HG03354 (cell line): ENCODE measurements around the gene NOL11.
"Not testable (repeated sequence)": the region's sequence is repeated elsewhere in the genome, so short reads cannot be mapped to it uniquely, and the experiment has no call there.

ENCODE experiments used
- ATAC-seq: cut with Tn5 transposase; IDR thresholded peaks from one replicate; pipeline ENCODE4 v1.9.1; 2021; ENCODE audit warnings: mild to moderate bottlenecking; ENCODE audit not compliant: unreplicated experiment, poor library complexity, severe bottlenecking

Gene NOL11

DNA sequence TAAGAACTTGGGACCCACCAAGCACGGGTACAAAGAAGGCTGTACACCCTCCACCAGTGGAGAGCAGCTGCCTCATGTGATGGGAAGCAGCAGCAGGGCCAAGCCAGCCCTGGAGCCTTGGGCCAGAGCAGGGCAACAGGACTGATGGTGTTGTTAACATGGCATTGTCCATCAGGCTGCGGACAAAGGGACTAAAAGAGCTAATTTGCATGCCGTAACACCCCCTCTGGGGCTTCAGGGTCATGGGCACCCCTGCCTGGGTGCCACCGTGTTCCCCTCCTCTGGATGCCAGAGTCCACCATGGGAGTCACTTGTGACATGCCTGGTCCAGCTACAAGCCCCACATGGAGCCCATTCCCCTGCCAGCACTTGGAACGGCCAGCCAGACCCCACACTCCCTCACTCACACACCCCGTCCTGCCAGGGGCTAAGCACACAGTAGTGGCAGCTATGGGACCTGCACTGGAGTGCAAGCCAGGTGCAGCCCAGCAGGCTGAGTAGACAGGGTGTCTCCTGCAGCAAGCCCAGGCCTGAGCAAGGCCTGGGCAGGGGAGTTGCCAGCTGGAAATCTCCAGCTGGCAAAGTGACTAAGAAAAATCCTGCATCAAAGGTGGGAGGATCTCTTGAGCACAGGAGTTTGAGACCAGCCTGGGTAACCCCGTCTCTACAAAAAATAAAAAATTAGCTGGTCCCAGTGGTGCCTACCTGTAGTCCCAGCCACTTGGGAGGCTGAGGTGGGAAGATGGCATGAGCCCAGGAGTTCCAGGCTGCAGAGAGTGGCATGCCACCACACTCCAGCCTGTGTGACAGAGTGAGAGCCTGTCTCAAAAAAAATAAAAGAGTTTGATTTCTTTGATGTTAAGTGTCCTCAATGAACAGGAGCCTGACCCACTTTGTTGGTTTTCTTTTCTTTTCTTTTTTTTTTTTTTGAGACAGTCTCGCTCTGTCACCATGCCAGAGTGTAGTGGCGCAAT is 33.7 kb downstream of the NOL11 start:
- no peak for ATAC-seq

DNA sequence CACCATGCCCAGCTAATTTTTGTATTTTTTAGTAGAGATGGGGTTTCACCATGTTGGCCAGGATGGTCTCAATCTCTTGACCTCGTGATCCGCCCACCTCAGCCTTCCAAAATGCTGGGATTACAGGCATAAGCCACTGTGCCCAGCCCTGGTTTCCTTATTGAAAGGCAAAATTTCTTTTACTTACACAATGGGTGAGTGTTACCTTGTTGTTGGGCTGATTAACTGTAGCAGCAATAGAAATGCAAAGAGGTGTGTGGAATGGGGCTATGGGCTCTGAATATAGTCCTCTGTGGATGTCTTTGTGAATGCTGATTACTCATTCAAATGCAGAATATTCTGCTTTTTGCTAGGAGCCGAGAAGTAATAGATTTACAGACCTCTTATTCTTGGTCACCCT is 34.4 kb downstream of the NOL11 start:
- ATAC-seq, result not testable (repeated sequence)

DNA sequence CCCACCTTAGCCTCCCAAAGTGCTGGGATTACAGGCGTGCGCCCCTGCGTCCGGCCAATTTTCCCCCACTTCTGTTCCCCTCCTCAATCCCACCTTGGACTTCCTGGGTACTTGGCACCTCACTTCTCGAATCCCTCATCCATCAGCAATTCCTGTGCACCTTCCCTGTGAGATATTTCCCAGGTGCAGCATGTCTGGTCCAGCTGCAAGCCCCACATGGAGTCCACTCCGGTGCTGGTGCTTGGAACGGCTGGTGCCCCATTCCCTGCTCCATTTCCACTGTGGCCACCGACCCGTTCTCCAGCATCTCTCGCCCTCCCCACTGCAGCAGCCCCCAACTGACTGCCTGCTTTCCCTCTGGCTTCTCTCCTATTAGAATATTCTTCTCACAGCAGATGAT is 35.3 kb downstream of the NOL11 start:
- ATAC-seq, result no peak

DNA sequence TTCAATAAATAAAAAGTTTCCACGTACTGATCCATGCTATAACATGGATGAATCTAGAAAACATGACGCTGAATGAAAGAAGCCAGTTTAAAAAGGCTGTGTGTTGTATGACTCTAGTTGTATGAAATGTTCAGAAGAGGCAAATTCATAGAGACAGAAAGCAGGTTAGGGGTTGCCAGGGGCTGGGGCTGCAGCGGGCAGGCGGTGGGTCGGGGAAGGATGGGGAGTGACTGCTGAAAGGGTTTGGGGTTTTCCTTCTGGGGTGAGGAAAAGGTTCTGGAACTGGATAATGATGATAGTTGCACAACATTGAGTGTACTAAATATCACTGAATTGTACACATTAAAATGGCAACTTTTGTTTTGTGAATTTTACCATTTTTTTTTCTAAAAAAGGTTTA is 36.3 kb downstream of the NOL11 start:
- no peak for ATAC-seq

DNA sequence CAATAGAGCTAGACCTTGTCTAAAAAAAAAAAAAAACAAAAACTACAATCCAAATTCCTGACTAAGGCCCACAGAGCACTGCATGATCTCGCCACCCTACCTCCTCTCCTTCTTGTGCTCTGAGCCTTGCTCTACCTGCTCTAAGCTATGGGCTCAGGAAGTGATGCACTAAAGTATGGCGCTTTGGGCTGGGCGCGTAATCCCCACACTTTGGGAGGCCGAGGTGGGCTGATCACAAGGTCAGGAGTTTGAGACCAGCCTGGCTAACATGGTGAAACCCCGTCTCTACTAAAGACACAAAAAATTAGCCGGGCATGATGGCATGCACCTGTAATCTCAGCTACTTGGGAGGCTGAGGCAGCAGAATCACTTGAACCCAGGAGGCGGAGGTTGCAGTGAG is 37.0 kb downstream of the NOL11 start:
- not testable (repeated sequence) for ATAC-seq

DNA sequence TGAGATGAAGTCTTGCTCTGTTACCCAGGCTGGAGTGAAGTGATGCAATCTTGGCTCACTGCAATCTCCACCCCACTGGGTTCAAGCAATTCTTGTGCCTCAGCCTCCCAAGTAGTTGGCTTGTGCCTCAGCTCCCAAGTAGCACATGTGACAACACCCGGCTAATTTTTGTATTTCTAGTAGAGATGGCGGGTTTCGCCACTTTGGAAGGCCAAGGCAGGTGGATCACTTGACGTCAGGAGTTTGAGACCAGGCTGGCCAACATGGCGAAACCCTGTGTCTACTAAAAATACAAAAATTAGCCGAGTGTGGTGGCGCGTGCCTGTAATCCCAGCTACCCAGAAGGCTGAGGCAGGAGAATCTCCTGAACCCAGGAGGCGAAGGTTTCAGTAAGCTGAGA is 39.0 kb downstream of the NOL11 start:
- not testable (repeated sequence) for ATAC-seq

DNA sequence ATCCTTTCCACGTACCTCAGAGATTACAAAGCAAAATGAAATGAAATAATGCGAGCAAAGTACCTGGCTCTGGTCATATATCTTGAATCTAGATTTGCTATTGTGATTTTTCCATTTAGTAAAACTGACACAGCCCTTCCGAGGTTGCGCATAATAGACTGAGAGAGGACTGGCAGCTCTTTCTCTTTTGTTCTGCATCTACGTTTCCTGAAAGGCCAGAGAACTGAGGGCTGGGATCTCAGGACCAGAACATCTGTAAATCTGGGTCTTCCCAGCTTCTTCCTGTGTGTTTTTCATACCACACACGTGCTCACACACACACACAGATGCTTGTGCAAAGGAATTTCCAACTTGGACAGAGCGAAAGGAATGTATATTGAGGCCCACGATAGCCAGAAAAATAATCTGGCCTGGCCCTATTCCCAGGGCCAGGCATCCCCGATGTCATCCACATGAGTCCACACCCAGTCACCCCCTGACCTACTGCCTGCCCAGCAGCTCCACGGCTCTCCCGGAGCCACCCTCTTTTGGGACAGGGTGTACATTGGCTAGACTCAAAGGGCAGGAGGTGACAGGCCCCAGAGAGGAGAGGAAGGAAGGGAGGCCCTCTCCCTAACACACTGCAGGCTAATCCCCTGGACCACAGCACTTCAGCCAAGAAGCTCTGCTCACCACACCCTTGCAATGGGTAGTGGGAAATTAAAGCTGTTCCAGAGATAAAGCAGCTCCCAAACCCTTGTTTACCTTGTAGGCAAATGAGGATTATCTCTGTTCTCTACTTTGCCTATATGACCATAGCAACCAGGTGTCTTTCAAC is 41.8 kb downstream of the NOL11 start:
- no peak for ATAC-seq

DNA sequence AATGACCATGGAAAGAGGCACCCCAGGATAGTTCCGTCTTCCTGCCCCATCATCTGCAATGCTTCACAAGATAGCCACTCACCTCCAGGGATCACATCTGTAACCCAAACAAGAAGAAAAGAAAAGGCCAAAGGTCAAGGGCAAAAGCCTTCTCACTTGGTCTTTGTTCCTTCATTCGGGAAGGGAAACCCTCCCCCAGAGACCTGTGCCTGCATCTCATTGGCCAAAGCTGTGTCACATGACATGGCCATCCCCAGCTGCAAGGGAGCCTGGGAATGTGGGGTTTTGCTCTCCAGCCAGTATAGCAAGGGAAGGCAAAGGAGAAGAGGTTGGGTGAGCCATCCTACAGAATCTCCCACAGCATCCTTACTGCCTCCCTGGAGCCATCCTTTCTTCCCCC is 47.9 kb downstream of the NOL11 start:
- no peak for ATAC-seq

DNA sequence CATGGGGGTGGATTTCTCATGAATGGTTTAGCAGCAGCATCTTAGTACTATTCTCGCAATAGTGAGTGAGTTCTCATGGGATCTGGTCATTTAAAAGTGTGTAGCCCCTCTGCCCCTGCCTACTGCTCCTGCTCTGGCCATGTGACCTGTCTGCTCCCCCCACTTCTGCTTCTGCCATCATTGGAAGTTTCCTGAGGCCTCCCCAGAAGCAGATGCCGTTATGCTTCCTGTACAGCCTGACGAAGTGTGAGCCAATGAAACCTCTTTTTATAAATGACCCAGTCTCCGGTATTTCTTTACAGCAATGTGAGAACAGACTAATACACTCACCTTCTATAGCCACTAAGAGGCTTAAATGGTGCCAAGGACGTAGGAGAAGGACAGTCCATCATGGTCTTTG is 51.5 kb downstream of the NOL11 start:
- no peak for ATAC-seq

DNA sequence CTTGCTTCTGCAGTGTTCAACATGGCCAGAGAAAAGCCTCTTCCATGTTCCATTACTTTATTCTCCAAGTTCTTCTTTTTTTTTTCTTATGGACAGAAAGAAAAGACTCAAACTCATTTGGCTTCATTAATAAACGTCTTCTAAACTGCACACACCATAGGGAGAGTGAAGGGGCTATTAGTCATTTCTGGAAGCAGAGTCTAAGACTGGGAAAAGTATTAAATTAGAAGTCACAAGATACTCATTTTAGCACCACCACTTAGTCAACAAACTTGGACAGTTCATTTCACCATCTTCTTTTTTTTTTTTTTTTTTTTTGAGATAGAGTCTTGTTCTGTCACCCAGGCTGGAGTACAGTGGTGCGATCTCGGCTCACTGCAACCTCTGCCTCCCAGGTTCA is 52.8 kb downstream of the NOL11 start:
- no peak for ATAC-seq

DNA sequence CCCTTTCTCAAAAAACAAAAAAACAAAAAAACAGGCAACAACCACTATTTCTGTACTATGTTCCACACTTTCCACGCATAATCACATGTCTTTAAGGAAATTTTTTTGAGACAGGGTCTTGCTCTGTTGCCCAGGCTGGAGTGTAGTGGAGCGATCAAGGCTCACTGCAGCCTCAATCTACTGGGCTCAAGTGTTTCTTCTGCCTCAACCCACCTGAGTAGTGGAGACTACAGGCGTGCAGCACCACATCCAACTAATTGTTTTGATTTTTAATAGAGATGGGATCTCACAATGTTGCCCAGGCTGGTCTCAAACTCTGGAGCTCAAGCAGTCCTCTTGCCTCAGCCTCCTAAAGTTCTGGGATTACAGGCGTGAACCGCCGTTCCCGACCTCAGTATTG is 54.9 kb downstream of the NOL11 start:
- ATAC-seq, result no peak

DNA sequence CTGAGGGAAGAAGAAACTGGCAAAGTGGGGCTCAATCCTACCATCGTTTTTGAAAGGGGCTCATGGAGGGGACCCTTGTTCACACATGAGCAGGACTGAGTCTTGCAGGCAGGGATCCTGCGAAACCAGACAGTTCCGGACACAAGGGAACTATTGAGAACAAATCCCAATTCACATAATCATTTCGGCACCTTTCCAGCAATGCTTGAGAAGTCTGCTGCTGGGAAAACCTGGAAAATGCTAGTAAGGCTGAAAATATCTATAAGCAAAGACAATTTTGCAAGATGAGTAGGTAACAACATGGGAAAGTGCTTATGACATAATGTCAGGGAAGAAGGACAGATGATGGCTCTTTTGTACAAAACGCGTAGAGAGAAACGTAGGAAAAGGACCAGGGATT is 55.5 kb downstream of the NOL11 start:
- ATAC-seq, result no peak

DNA sequence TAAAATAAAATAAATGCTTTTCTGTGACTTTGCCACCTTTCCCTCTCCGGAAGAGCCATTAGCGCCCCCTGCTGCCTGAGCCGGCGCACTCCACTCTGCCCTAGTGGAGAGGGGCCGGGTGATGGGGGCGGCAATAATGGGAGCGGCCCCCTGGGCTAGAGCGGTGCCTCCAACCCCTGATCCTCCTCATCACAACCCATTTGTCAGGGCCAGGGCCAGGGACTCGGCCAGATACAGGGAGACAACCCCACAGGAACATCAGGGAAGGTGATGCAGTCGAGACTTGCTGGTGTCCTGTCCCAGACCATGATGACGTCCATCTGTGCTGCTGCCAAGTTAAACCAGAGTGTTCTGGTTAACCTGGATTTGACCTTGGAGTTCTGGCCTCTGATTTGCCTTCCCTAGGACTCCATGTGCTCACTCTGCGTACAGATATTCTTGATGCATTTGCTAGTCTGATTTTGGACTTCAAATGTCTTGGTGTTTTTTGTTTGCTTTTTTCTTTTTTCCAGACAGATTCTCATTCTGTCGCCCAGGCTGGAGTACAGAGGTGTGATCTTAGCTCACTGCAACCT is 61.4 kb downstream of the NOL11 start:
- ATAC-seq, result no peak

DNA sequence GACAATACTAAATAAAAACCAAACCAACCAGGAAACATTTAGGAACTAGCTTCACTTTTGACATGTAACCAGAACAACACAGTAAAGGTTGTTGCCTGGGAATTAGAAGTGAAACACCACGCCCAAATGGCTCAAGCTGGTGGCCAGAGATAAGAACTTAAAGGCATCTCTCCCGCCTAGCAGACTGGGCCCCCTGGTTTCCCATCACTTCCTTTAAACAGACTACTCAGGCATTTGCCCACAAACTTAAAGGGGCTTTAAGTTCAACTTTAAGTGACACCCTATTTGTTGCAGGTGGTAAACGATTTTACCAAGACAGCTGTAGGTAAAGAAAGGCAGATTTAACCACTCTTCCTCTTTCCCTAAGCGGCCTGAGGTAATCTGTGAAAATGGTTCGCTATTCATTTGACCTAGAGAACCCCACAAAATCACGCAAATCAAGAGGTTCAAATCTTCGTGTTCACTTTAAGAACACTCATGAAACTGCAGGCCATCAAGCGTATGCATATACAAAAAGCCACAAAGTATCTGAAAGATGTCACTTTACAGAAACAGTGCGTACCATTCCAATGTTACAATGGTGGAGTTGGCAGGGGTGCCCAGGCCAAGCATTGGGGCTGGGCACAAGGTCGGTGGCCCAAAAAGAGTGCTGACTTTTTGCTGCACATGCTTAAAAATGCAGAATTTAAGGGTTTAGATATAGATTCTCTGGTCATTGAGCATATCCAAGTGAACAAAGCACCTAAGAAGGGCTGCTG is 66.8 kb downstream of the NOL11 start:
- no peak for ATAC-seq

DNA sequence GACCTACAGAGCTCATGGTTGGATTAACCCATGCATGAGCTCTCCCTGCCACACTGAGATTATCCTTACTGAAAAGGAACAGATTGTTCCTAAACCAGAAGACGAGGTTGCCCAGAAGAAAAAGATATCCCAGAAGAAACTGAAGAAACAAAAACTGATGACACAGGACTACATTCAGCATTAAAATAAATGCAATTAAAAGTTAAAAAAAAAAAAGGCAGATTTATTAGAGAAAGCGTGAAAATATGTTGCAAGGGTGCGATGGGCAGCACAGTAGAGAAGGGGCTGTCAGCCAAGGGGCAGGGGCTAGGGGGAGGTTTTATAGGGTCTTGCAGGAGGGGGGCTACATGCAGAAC is 67.4 kb downstream of the NOL11 start:
- no peak for ATAC-seq

DNA sequence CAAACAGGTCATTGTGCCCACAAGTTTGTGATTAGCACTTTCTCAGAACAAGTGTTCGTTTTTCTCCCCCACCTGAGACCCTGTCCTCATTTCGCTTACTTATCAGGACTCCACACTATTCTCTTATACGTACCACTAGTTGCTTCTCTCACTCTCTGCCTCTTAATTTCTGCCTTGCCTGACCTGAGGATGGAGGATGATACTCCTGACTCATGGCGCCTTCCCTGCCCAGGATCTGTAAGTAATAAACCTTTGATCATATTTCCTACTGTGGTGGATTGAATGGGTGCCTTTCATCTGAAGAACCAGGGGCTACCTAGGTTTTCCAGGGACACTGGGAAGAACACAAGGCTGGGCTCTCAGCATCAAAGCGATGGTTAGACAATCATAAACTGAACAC is 67.8 kb downstream of the NOL11 start:
- no peak for ATAC-seq
